Activated naive CD4-positive, alpha-beta T cell treated with anti-CD3 and anti-CD28 coated beads, Interleukin-2, amount 10 ng/mL, durations not matched to agents 7 days and 5 days (primary cell): ENCODE data around the gene PI4KA.

Source experiments
- CTCF ChIA-PET: fragments of 350-600 bp; sonication (Branson Sonifier 250); formaldehyde crosslinking; loops from one replicate; lab custom pipeline; 2021; ENCODE audit warnings: antibody characterized with exemption; lab: Charles Lee
- DNase-seq: peaks from one replicate; pipeline ENCODE4 v3.0.0-alpha.2; 2020
- H3K27ac Mint-ChIP-seq: one replicate; pipeline ENCODE4 v1.8.0; 2021; ENCODE audit warnings: mild to moderate bottlenecking, moderate library complexity, mixed read lengths
- H3K27me3 Mint-ChIP-seq: one replicate; pipeline ENCODE4 v1.8.0; 2021; ENCODE audit warnings: mild to moderate bottlenecking, mixed read lengths
- H3K36me3 Mint-ChIP-seq: one replicate; pipeline ENCODE4 v1.8.0; 2021; ENCODE audit warnings: mixed read lengths
- H3K4me1 Mint-ChIP-seq: one replicate; pipeline ENCODE4 v1.8.0; 2021; ENCODE audit warnings: mixed read lengths
- H3K4me3 Mint-ChIP-seq: one replicate; pipeline ENCODE4 v1.8.0; 2021; ENCODE audit warnings: mild to moderate bottlenecking, moderate library complexity, mixed read lengths
- H3K9me3 Mint-ChIP-seq: one replicate; pipeline ENCODE4 v1.8.0; 2021; ENCODE audit warnings: mixed read lengths

PI4KA gene

GRCh38 chr22:20809538-20810185 lies 48.9 kb downstream of the PI4KA start:
- Mint-ChIP-seq H3K27ac (no peak overlapping the region), H3K4me3 (no peak overlapping the region), H3K4me1 (peaks cover 21% of the 10 kb centered on the region), H3K9me3 (no peaks in the 10 kb centered on the region), H3K36me3 (peaks cover 61% of the 10 kb centered on the region), H3K27me3 (no peaks in the 10 kb centered on the region)
- CTCF ChIA-PET, result no interaction called here
- DNase-seq, result no peak

- no peaks in the 10 kb centered on the region for H3K27me3 Mint-ChIP-seq
- no peak overlapping the region for H3K4me3 Mint-ChIP-seq
- CTCF ChIA-PET, result no interaction called here
- DNase-seq, result no peak
- H3K36me3 Mint-ChIP-seq, result peaks cover 65% of the 10 kb centered on the region
- no peaks in the 10 kb centered on the region for H3K9me3 Mint-ChIP-seq
- H3K4me1 Mint-ChIP-seq, result peaks cover 18% of the 10 kb centered on the region
- H3K27ac Mint-ChIP-seq, result no peak overlapping the region
Measured at GRCh38 chr22:20808844-20809243, 49.8 kb downstream of the PI4KA start.

- Mint-ChIP-seq H3K27me3 (no peaks in the 10 kb centered on the region), H3K9me3 (no peaks in the 10 kb centered on the region), H3K4me1 (peaks cover 18% of the 10 kb centered on the region), H3K27ac (no peak overlapping the region), H3K36me3 (peaks cover 57% of the 10 kb centered on the region), H3K4me3 (no peak overlapping the region)
- CTCF ChIA-PET, result no interaction called here
- DNase-seq, result no peak
Measured at GRCh38 chr22:20807315-20807752, 51.3 kb downstream of the PI4KA start.

GRCh38 chr22:20805972-20806471 lies 52.6 kb downstream of the PI4KA start:
- Mint-ChIP-seq H3K4me3 (no peak overlapping the region), H3K9me3 (no peaks in the 10 kb centered on the region), H3K27me3 (no peaks in the 10 kb centered on the region), H3K27ac (no peak overlapping the region), H3K36me3 (peaks cover 53% of the 10 kb centered on the region), H3K4me1 (peaks cover 11% of the 10 kb centered on the region)
- CTCF ChIA-PET, result no interaction called here
- DNase-seq, result no peak

- Mint-ChIP-seq H3K27ac (no peak overlapping the region), H3K27me3 (no peaks in the 10 kb centered on the region), H3K4me1 (no peaks in the 10 kb centered on the region), H3K9me3 (no peaks in the 10 kb centered on the region), H3K4me3 (no peak overlapping the region), H3K36me3 (peaks cover 44% of the 10 kb centered on the region)
- CTCF ChIA-PET, result interaction anchor here (0.6 to 1.6 kb wide), 8 partner anchors 8 to 154 kb away, joined by 3 to 5 read pairs (median 4); no protein-coding TSS in a partner anchor
- DNase-seq, result no peak
Measured at GRCh38 chr22:20804650-20805049, 54.0 kb downstream of the PI4KA start.

- Mint-ChIP-seq H3K4me1 (no peaks in the 10 kb centered on the region), H3K9me3 (no peaks in the 10 kb centered on the region), H3K27ac (no peak overlapping the region), H3K36me3 (peaks cover 43% of the 10 kb centered on the region), H3K4me3 (no peak overlapping the region), H3K27me3 (no peaks in the 10 kb centered on the region)
- CTCF ChIA-PET, result interaction anchor here (0.6 to 1.6 kb wide), 9 partner anchors 9 to 153 kb away, joined by 3 to 5 read pairs (median 4); no protein-coding TSS in a partner anchor
- DNase-seq, result peak; percentile 60
Measured at GRCh38 chr22:20803696-20804324, 54.8 kb downstream of the PI4KA start.

- DNase-seq, result no peak
- Mint-ChIP-seq H3K4me3 (no peak overlapping the region), H3K4me1 (no peaks in the 10 kb centered on the region), H3K27me3 (no peaks in the 10 kb centered on the region), H3K27ac (no peak overlapping the region), H3K9me3 (no peaks in the 10 kb centered on the region), H3K36me3 (peaks cover 48% of the 10 kb centered on the region)
- CTCF ChIA-PET, result interaction anchor here (1.3 kb wide), 2 partner anchors 10 to 105 kb away, joined by 3 to 5 read pairs; no protein-coding TSS in a partner anchor
Measured at GRCh38 chr22:20802922-20803553, 55.6 kb downstream of the PI4KA start.

- no peaks in the 10 kb centered on the region for H3K4me1 Mint-ChIP-seq
- H3K9me3 Mint-ChIP-seq, result no peaks in the 10 kb centered on the region
- H3K27me3 Mint-ChIP-seq, result no peaks in the 10 kb centered on the region
- CTCF ChIA-PET, result no interaction called here
- no peak overlapping the region for H3K27ac Mint-ChIP-seq
- H3K36me3 Mint-ChIP-seq, result peaks cover 49% of the 10 kb centered on the region
- no peak overlapping the region for H3K4me3 Mint-ChIP-seq
- DNase-seq, result no peak
Measured at GRCh38 chr22:20802452-20802851, 56.2 kb downstream of the PI4KA start.

GRCh38 chr22:20799449-20799848 lies 59.2 kb downstream of the PI4KA start:
- Mint-ChIP-seq H3K4me1 (no peaks in the 10 kb centered on the region), H3K4me3 (no peak overlapping the region), H3K27ac (no peak overlapping the region), H3K27me3 (no peaks in the 10 kb centered on the region), H3K9me3 (no peaks in the 10 kb centered on the region), H3K36me3 (peaks cover 49% of the 10 kb centered on the region)
- DNase-seq, result no peak
- CTCF ChIA-PET, result no interaction called here

GRCh38 chr22:20798974-20799373 lies 59.6 kb downstream of the PI4KA start:
- Mint-ChIP-seq H3K27me3 (no peaks in the 10 kb centered on the region), H3K36me3 (peaks cover 44% of the 10 kb centered on the region), H3K4me1 (no peaks in the 10 kb centered on the region), H3K9me3 (no peaks in the 10 kb centered on the region), H3K27ac (no peak overlapping the region), H3K4me3 (no peak overlapping the region)
- no peak for DNase-seq
- CTCF ChIA-PET, result no interaction called here

GRCh38 chr22:20798218-20798617 lies 60.4 kb downstream of the PI4KA start:
- CTCF ChIA-PET, result interaction anchor here (1.1 kb wide), 1 partner anchor 14 kb away, joined by 4 read pairs; no protein-coding TSS in a partner anchor
- H3K4me3 Mint-ChIP-seq, result no peak overlapping the region
- no peak for DNase-seq
- no peaks in the 10 kb centered on the region for H3K9me3 Mint-ChIP-seq
- no peaks in the 10 kb centered on the region for H3K4me1 Mint-ChIP-seq
- no peak overlapping the region for H3K27ac Mint-ChIP-seq
- H3K27me3 Mint-ChIP-seq, result no peaks in the 10 kb centered on the region
- H3K36me3 Mint-ChIP-seq, result peaks cover 43% of the 10 kb centered on the region

GRCh38 chr22:20796731-20797130 lies 61.9 kb downstream of the PI4KA start:
- Mint-ChIP-seq H3K27ac (no peak overlapping the region), H3K4me3 (no peak overlapping the region), H3K36me3 (peaks cover 43% of the 10 kb centered on the region), H3K27me3 (no peaks in the 10 kb centered on the region), H3K4me1 (no peaks in the 10 kb centered on the region), H3K9me3 (no peaks in the 10 kb centered on the region)
- CTCF ChIA-PET, result no interaction called here
- no peak for DNase-seq

- Mint-ChIP-seq H3K36me3 (peaks cover 44% of the 10 kb centered on the region), H3K4me3 (no peak overlapping the region)
- CTCF ChIA-PET, result interaction anchor here (2.1 to 2.4 kb wide), 2 partner anchors 11 to 163 kb away, joined by 4 to 16 read pairs; no protein-coding TSS in a partner anchor
Measured at GRCh38 chr22:20794650-20795413, 63.8 kb downstream of the PI4KA start.

More at GRCh38 chr22:20794650-20795413, 63.8 kb downstream of the PI4KA start:
- Mint-ChIP-seq H3K27me3 (no peaks in the 10 kb centered on the region), H3K9me3 (no peaks in the 10 kb centered on the region), H3K4me1 (no peaks in the 10 kb centered on the region), H3K27ac (no peak overlapping the region)
- DNase-seq, result no peak
